HTERT RPE-1 (cell line): ENCODE measurements around the gene NCBP2.
"Not testable (repeated sequence)": the region's sequence is repeated elsewhere in the genome, so short reads cannot be mapped to it uniquely, and the experiment has no call there.

ENCODE experiments used
- in situ Hi-C: fragments of 300-500 bp; cut with MboI; formaldehyde crosslinking; loops from 4 replicates; pipeline ENCODE4 v1.14.3; 2020; ENCODE audit warnings: low sequenced_read_pairs

NCBP2 gene

DNA sequence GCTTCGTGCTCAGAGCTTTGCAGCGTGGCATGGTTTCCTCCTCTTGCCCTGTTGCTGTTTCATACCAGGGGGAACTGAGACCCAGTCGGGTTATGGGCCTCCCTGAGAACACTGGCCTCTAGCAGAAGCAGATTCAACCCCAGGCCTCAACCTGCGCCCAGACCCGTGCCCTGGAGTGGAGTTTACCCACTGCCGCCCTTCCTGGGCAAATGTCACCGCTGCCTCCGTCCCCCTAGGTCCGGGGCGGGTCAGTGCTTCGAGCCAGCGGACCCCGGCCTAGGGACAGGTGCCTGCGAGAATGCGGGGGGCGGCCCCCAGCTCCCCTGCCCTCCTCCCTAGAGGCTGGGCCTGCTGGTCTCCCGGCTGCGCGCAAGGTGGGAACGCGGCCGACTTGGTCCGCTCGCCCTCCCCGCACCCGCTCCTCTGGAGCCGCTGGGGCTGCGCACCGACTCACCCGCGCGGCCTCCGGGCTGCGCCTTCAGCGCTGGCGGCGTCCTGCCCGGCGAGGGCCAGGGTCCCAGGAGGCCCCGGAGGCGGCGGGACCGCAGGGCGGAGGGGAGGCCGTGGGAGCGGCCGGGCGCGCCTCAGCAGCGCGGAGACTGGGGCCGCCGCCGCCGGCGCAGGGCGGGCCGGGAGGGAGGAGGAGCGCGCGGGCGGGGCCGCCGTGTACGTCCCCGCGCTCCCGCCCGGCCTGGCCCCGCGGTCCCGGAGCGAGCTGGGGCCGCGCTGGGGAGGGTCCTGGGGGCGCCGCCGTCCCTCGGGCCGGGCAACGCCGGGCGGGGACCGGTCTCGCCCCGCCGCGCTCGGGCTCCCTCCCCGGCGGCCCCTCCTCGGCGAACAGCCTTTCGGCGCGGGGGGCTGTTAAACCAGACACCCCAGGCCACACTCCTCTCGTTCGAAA, 26.2 kb upstream of the NCBP2 start, which contains the start of gene PIGZ:
PIGZ (minus strand) TSS at position 601 of the 901 bp plus-strand sequence. CDS start 16,802 bp downstream, outside the sequence.
- in situ Hi-C loops: no loop called here

DNA sequence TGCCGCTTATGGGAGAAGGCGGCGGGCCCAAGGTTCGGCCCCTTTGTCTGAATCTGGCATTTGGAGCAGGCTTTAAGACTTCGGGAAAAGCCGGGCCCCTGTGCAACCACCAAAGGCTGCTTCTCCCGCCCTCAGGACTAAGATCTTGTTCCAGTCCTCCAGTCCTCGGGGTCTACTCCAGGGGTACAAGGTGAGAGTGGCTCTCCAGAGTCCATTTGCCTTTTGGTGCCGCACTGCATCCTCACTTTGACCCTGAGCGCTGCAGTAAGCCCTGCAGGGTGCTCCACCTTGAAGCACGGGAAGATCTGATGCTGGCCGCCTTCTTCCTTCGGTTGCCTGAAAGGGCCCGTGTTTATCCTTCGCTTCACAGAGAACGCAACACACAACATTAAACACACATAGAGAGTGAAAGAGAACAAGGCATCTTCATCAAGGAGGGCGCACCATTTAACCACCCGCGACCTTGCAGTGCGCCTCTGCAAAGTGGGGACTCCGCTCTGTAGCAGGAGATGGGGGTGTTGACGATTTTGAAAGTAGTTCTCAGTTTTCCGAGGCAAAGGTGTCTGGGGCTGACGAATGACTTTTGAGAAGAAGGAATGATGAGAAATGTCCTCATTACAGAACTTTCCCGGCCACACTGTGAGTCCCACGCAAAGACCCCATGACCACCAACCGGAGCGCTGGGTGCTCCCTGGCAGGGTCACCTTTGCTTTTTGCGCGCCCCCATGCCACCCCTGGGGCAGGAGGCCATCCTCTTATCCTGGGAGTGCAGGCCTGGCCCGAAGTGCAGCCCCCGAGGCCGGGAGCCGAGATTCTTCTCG, 25.3 kb upstream of the NCBP2 start:
- in situ Hi-C loops: no loop called here

DNA sequence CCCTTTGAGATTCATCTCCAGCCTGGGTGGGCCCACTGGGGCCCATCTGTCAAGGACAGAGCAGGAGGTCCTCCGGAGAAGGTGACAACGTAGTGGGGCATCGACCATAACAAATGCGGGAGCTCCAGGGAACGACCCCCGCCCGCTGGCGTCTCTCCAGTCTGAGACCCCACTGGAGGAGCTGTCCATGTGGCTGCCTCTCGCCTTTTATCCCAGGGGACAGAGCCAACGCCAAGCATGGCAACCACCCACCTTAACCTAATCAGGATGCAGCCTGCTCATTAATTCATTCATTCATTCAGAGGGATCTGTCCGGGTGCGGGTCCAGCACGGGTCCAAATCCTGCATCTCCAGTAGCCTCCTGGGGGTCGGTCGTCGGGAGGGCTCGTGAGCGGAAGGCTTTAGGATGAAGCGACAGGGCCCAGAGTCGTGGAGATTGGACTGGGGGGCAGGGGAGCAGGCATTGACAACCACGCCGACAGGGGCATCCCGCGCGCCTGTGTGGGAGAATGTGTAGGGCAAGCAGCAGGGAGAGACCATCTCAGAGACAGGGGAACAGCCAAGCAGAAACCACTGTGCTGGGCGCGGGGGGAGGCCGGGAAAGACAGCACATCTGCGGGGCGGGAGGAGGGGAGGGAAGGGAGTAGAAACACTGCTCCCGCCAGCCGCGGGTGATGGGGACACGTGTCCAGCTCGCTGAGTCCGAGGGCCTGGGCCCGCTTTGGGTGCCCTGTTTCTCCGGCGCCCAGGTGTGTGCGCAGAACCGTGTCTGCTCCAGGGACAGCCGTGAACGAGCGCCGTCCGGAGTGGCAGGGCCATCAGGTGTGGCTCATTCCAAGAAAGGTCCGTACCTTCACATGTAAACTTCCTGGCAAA, 24.4 kb upstream of the NCBP2 start:
- in situ Hi-C loops: no loop called here

DNA sequence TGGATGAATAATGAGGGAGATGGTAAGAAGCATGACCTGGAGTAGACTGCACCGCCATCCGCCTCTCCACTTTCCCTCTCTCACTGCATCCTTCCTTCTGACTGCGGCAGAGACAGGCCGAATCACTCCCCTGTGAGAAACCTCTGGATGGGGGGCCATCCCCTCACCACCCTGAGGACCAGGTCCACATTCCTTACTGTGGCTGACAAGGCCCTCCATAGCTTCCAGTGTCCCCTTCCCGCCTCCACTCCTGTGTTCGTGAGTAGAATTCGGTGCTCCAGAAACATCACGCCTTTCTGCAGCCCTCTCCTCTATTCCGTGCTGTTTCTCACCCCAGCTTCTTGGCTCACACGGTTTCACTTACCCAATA, 23.5 kb upstream of the NCBP2 start:
- in situ Hi-C loops: no loop called here

DNA sequence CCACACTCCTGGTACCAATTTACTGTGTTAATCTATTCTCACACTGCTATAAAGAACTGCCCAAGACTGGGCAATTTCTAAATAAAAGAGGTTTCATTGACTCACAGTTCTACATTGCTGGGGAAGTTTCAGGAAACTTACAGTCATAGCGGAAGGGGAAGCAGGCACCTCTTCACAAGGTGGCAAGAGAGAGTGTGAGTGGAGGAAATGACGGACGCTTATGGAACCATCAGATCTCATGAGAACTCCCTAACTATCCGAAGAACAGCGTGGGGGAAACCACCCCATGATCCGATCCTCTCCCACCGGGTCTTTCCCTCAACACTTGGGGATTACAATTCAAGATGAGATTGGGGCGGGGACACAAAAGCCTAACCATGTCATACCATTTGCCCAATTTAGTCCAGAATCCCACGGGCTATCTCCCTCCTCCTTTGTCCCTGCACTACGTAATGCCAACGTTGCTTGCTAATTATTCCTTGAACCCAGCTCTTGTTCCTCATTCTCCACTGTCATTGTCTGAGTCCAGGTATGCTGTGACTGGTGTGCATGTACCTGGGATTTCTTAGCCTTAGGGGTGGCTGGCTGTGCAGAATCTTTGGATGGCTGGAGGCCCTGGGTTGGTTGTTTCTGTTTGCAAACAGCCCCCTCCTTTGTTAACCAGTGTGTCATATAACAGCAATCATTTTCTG, 22.9 kb upstream of the NCBP2 start:
- in situ Hi-C loops: no loop called here

DNA sequence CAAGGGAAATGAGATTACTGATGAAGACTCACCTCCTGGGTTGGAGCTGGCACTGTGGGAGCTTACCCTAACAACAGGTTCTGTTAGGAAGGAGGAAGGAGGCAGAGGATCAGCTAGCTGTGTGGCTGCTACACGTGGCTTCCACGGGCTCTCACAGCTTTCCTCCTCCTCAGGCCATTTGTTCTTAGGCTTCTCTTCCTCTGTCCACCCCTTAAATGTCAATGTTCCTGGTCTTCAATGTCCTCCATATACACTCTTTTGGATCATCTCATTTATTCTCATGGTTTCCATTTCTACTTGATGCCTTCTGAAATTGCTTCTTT, 21.3 kb upstream of the NCBP2 start:
- in situ Hi-C loops: no loop called here

DNA sequence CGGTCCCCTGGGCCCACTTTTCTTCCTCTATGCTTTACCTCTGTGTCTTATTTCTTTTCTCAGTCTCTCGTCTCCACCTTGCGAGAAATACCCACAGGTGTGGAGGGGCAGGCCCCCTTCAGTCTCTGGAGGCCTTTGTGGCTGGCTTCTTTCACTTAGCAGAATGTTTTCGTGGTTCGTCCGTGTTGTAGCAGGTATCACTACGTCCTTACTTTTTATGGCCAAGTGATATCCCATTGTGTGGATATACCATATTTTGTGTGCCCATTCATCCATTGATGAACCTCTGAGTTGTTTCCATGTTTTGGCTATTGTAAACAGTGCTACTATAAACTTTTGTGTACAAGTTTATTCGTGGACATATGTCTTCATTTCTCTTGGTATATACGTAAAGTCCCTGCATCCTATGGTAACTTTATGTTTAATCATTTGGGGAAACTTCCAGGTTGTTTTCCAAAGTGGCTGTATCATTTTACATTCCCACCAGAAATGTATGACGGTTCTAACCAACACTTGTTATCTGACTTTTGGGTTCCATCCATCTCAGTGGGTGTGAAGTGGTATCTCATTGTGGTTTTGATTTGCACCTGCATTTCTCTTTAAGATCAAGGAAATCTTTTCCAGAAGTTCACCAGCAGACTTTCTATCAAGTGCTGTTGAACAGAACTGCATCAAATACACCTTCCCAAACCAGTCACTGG, 20.8 kb upstream of the NCBP2 start:
- in situ Hi-C loops: no loop called here

DNA sequence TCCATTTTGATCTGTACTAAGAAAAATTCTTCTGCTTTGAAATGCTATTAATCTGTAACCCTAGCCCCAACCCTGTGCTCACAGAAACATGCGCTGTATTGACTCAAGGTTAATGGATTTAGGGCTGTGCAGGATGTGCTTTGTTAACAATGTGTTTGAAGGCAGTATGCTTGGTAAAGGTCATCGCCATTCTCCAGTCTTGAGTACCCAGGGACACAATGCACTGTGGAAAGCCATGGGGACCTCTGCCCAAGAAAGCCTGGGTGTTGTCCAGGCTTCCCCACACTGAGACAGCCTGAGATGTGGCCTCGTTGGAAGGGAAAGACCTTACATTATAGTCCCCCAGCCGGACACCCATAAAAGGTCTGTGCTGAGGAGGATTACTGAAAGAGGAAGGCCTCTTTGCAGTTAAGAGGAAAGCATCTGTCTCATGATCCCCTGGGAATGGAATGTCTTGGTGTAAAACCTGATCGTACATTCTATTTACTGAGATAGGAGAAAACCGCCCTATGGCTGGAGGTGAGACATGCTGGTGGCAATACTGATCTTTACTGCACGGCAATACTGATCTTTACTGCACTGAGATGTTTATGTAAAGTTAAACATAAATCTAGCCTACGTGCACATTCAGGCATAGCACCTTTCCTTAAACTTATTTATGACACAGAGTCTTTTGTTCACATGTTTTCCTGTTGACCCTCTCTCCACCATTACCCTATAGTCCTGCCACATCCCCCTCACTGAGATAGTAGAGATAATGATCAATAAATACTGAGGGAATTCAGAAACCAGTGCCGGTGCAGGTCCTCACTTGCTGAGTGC, 20.0 kb upstream of the NCBP2 start:
- in situ Hi-C loops: no loop called here

DNA sequence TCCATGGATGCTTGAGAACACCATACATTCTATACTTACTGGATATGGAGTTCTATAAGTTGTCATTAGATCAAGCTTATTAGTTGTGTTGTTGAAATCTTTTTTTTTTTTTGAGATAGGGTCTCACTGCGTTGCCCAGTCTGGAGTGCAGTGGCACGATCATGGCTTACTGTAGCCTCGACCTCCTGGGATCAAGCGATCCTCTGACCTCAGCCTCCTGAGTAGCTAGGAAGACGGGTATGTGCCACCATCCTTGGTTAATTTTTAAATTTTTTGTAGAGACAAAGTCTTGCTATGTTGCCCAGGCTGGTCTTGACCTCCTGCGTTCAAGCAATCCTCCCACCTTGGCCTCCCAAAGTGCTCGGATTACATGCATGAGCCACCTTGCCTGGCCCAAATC, 12.5 kb upstream of the NCBP2 start:
- in situ Hi-C loops: no loop called here

DNA sequence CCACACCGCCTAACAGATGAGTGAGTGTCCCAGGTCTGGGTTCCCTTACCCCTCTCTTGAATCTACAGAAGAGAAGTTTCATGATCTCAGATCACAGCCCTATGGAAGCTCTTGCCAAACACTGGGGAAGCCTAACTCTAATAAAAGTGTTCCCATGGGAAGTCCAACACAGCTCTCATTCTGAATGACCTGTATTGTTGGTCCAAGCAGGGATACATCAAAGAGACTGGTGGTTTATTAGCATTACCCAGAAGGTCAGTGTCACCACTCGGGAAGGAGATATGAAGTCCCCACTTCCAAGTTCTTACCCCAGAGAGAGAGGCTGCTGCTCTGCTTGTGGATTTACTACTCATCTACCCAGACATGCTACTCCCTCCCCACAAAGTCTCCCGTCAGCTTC, 9.0 kb upstream of the NCBP2 start:
- in situ Hi-C loops: no loop called here

DNA sequence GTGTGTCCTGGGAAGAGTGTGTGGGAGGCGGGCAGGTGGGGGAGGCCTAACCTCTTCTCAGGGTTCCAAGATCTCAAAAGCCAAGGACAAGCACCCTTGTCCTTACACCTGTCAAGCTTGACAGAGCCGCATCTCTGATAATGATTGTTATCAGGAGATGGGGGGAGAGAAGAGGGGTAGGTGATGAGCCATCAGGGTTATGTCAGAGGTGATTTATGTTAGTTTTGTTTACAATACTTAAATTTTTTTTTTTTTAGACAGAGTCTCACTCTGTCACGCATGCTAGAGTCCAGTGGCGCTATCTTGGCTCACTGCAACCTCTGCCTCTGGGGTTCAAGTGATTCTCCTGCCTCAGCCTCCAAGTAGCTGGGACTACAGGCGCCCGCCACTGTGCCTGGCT, 7.4 kb upstream of the NCBP2 start:
- in situ Hi-C loops: no loop called here

DNA sequence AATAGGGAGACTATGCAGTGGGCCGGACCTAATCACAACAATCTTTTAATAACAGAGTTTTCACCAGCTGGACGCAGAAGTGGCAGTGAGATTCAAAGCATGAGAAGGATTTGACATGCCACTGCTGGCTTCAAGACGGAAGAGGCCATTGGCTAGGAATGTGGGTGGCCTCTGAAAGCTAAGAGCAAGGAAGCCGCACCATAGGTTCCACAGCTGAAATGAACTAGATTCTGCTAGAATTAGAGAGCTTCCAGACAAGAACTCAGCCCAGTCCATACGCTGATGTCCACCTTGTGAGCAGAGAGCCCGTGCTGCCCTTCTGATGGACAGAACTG, 6.9 kb upstream of the NCBP2 start:
- in situ Hi-C loops: no loop called here

DNA sequence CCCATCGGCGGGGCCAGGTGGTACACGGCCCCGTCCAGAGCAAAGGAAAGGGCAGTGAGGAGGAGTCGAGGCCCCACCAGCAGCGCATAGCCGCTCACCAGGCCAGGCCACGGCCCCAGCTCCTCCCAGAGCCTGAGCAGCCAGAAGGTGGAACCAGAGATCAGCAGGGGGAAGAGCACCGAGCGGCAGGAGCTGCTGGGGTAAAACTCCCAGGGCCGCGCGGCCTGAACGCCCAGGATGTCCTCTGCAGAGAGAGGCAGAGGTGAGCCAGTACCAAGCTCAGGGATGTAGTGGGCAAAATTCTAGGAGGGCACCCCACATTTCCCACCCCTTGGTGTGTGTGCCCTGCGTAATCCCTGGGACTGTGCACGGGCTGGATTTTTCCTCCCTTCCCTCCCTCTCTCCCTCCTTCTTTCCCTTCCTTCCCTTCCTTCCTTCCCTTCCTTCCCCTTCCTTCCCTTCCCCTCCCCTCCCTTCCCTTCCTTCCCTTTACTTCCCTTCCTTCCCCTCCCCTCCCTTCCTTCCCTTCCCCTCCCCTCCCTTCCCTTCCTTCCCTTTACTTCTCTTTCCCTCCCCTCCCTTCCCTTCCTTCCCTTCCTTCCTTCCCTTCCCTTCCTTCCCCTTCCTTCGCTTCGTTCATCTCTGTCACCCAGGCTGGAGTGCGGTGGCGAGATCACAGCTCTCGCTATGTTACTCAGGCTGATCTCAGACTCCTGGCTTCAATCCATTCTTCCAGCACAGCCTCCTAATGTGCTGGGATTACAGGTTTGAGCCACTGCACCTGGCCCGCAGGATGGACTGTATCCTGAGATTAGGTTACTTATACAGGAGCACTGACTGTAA, 6.3 kb upstream of the NCBP2 start:
- in situ Hi-C loops: no loop called here

DNA sequence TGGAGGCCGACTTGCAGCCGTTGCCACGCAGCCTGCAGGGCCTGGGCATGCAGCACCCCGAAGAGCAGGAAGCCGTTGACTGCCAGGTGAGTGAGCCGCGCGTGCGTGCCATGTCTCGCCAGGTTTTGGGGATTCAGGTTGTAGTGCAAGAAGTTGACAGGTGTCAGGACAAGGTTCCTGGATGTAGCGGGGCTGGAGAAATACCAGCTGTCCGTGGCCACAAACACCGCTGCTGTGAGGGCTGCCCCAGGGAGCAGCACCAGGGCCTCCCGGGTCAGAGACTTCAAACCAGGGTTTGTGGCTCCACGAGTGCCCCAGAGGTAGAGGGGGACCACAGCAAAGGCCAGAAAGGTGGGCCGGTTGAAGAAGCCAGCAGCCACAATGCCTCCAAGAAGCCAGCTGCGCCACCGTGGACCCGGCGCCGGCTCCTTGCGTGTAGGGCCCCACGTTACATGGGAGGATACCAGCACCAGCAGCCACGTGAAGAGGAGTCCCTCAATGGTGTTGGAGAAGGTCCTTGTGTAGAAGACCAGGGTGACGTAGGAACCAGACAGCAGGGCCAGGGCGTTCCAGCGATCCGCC, 5.6 kb upstream of the NCBP2 start:
- in situ Hi-C loops: no loop called here

DNA sequence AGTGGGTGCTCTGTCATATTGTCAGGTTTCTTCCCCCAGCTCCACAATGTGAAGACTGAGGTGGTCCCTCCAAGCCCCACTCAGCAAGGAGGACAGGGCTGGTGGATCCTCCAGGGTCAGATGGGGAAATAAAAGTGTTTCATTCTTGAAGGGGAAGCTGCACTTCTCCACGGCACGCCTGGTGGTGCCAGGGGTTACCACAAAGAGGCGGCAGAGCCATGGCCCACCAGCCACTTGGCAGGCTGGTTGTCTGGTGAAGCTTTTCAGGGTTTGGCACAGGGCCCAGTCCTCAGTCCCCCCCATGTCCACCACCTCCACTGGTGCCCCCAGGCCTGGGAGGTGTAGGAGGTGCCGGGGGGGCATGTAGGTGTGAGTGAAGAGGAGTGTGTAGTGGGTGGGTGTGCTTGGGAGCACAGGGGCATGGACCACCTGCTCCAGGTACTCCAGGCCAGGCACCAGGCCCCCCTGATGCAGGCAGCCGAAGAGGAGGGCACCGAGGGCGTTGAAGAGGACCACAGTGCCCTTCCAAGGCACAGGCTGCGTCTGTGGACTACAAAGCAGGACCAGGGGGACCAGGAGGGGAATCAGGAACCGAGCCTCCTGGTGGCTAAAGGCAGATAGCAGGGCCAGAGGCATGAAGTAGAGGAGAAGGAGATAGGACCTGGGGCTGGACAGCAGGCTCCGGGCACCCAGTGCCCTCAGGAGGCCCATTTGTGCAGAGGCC, 5.0 kb upstream of the NCBP2 start:
- in situ Hi-C loops: no loop called here

DNA sequence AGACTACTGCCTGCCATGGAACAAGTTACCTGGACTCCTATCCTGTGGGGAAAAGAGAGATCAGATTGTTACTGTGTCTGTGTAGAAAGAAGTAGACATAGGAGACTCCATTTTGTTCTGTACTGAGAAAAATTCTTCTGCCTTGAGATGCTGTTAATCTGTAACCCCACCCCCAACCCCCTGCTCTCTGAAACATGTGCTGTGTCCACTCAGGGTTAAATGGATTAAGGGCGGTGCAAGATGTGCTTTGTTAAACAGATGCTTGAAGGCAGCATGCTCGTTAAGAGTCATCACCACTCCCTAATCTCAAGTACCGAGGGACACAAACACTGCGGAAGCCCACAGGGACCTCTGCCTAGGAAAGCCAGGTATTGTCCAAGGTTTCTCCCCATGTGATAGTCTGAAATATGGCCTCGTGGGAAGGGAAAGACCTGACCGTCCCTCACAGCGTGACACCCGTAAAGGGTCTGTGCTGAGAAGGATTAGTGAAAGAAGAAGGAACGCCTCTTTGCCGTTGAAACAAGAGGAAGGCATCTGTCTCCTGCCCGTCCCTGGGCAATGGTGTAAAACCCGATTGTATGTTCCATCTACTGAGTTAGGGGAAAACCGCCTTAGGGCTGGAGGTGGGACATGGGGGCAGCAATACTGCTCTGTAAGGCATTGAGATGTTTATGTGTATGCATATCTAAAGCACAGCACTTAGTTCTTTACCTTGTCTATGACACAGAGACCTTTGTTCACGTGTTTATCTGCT, 1.9 kb upstream of the NCBP2 start:
- in situ Hi-C loops: not testable (repeated sequence)

DNA sequence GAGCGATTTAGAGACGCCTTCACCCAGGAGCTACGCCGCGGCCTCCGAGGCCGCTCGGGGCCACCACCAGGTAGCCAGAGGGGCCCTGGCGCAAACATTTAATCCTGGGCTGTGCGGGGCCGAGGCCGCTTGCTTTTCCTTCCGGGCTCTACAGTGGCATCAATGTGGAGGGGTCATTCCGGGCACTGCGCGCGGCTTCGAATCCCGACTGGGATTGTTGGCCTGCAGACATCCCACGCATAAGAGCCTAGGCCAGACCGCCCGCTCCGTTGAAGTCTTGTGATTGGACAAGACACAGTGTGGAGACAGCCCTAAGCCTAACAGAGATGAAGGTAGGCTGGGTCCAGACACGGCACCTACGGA, 568 bp upstream of the NCBP2 start:
- in situ Hi-C loops: no loop called here
